NK-92 (cell line): Measurements from ENCODE around the gene EVA1A.

Experiments
- DNase-seq: peaks from one replicate; lab custom pipeline; 2025; ENCODE audit not compliant: unreplicated experiment; lab: John Stamatoyannopoulos, UW

Gene EVA1A

GRCh38 chr2:75564026-75564688 is 3.4 kb upstream of the EVA1A start:
- no peak for DNase-seq

- DNase-seq = no peak
Measured at GRCh38 chr2:75563591-75563990, 2.9 kb upstream of the EVA1A start.

GRCh38 chr2:75562513-75562864 is 1.8 kb upstream of the EVA1A start:
- DNase-seq = no peak

- no peak for DNase-seq
Measured at GRCh38 chr2:75561566-75562512, 1.1 kb upstream of the EVA1A start.

GRCh38 chr2:75560022-75560767 is 544 bp downstream of the EVA1A start:
- no peak for DNase-seq

GRCh38 chr2:75559680-75560021 is 1.1 kb downstream of the EVA1A start:
- DNase-seq = no peak

GRCh38 chr2:75558786-75559679 is 1.7 kb downstream of the EVA1A start:
- no peak for DNase-seq

- DNase-seq = no peak
Measured at GRCh38 chr2:75558136-75558535, 2.6 kb downstream of the EVA1A start.

- DNase-seq = no peak
Measured at GRCh38 chr2:75557474-75558133, 3.1 kb downstream of the EVA1A start.

GRCh38 chr2:75556679-75557366 is 3.9 kb downstream of the EVA1A start:
- DNase-seq = no peak

- DNase-seq = no peak
Measured at GRCh38 chr2:75555701-75556100, 5.0 kb downstream of the EVA1A start.

- DNase-seq = no peak
Measured at GRCh38 chr2:75553935-75554531, 6.7 kb downstream of the EVA1A start.

GRCh38 chr2:75552222-75552621 is 8.5 kb downstream of the EVA1A start:
- DNase-seq = no peak

GRCh38 chr2:75551434-75551833 is 9.3 kb downstream of the EVA1A start:
- DNase-seq = no peak

- DNase-seq = no peak
Measured at GRCh38 chr2:75549401-75550253, 11.1 kb downstream of the EVA1A start.

- no peak for DNase-seq
Measured at GRCh38 chr2:75548036-75548573, 12.6 kb downstream of the EVA1A start.

GRCh38 chr2:75547345-75548035 is 13.2 kb downstream of the EVA1A start:
- no peak for DNase-seq
